Activated CD4-positive, alpha-beta T cell treated with anti-CD3 and anti-CD28 coated beads, Interleukin-2, amount 10 ng/mL, durations not matched to agents 7 days and 5 days (primary cell): ENCODE results near the gene REXO5. TPM values are rescaled to one million over a fixed set of nuclear protein-coding genes. Genes with fewer than 3 reads are reported as not detected.
"Not testable (repeated sequence)": the region's sequence is repeated elsewhere in the genome, so short reads cannot be mapped to it uniquely, and the experiment has no call there.

Source experiments
- CTCF ChIA-PET: fragments of 350-600 bp; sonication (Branson Sonifier 250); formaldehyde crosslinking; loops from one replicate; lab custom pipeline; 2021; ENCODE audit warnings: antibody characterized with exemption; lab: Charles Lee
- POLR2A ChIA-PET: fragments of 350-600 bp; sonication (Branson Sonifier 250); formaldehyde crosslinking; loops from one replicate; lab custom pipeline; 2021; ENCODE audit warnings: antibody characterized with exemption; lab: Charles Lee
- DNase-seq: peaks from one replicate; pipeline ENCODE4 v3.0.0-alpha.2; 2020
- H3K27ac Mint-ChIP-seq: one replicate; pipeline ENCODE4 v1.8.0; 2021; ENCODE audit warnings: mild to moderate bottlenecking, moderate library complexity, mixed read lengths
- H3K27me3 Mint-ChIP-seq: one replicate; pipeline ENCODE4 v1.8.0; 2021; ENCODE audit warnings: mixed read lengths
- H3K36me3 Mint-ChIP-seq: one replicate; pipeline ENCODE4 v1.8.0; 2021; ENCODE audit warnings: low read depth, mixed read lengths
- H3K4me1 Mint-ChIP-seq: one replicate; pipeline ENCODE4 v1.8.0; 2021; ENCODE audit warnings: mixed read lengths
- H3K4me3 Mint-ChIP-seq: one replicate; pipeline ENCODE4 v1.8.0; 2021; ENCODE audit warnings: mild to moderate bottlenecking, moderate library complexity, mixed read lengths
- H3K9me3 Mint-ChIP-seq: one replicate; pipeline ENCODE4 v1.8.0; 2021; ENCODE audit warnings: mixed read lengths
- total RNA-seq, 2 experiments: library from RNA; stranded (reverse); gene quantifications; one replicate each; pipeline ENCODE4 v1.2.3, GENCODE V29; 2021

The REXO5 gene
- 10 to 100 TPM in 1 of 2 experiments, 1 to 10 TPM in 1; 9.8 to 11.0 TPM for total RNA-seq

DNA sequence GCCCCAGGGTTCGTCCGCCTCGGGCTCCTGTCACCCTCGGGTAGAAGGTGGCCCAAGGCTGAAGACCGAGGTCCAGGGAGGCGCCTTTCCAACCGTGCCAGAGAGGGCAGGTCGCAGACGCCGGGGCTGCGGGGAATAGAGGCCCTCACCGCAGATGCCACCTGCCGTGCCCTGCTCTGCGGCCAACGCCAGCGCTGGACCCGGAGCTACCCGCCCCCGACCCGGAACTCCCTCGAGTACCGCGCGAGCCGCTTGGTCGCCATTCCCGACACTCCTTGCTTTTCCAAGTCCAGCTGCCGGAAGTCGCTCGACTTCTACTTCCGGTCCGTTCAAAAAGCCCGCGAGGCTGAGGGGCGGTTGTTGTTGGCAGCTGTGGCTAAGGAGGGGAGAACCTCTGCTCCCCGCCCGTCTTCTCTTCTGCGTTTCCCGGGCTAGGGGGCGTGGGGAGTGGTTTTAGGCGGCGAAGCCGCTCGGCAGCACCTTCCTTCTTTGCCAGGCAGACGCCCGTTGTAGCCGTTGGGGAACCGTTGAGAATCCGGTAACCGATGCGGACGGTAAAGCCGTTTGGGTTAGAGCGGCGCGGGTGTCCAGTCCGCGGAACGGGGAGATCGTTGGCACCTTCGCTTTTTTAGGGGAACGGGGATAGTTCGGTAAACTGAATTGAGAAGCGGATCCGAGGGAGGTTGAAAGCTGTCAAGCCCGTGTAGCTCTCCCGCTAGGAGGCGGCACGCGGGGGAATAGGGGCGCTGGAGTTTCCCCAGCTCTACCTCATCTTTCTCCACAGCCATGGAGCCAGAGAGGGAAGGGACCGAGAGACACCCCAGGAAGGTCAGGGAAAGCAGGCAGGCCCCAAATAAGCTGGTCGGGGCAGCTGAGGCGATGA lies at the start of gene REXO5, which contains the start of gene ERI2:
Gene REXO5, plus strand, starts transcription at position 360 of the 883 bp plus-strand sequence. Its CDS starts 427 bp downstream, at position 787.
Gene ERI2, minus strand, starts transcription at position 305 of the 883 bp plus-strand sequence. Its CDS starts 42 bp downstream, at position 263.
- Mint-ChIP-seq H3K4me1 (peaks cover 40% of the 10 kb centered on the region), H3K9me3 (no peaks in the 10 kb centered on the region), H3K27ac (peak within 1 kb of the TSS; percentile 94), H3K27me3 (no peaks in the 10 kb centered on the region), H3K36me3 (peaks cover 10% of the 10 kb centered on the region), H3K4me3 (peak within 1 kb of the TSS; percentile 96)
- CTCF ChIA-PET = interaction anchor here (1.0 to 1.5 kb wide), 7 partner anchors 8 to 66 kb away, joined by 3 to 5 read pairs (median 4); no protein-coding TSS in a partner anchor
- DNase-seq = peak; percentile 81
- POLR2A ChIA-PET = interaction anchor here (0.5 to 1.2 kb wide), 5 partner anchors 8 to 1422 kb away, joined by 3 to 6 read pairs (median 3); no protein-coding TSS in a partner anchor

GRCh38 chr16:20760346-20760745 lies 46.0 kb upstream of the REXO5 start:
- ChIA-PET POLR2A (no interaction called here), CTCF (no interaction called here)
- no peak for DNase-seq
- peaks cover 14% of the 10 kb centered on the region for H3K9me3 Mint-ChIP-seq
- H3K4me3 Mint-ChIP-seq = no peak overlapping the region
- H3K27me3 Mint-ChIP-seq = no peaks in the 10 kb centered on the region
- H3K36me3 Mint-ChIP-seq = peaks cover 12% of the 10 kb centered on the region
- peaks cover 28% of the 10 kb centered on the region for H3K4me1 Mint-ChIP-seq
- no peak overlapping the region for H3K27ac Mint-ChIP-seq

GRCh38 chr16:20761175-20761574 lies 45.2 kb upstream of the REXO5 start:
- H3K27ac Mint-ChIP-seq = no peak overlapping the region

DNA sequence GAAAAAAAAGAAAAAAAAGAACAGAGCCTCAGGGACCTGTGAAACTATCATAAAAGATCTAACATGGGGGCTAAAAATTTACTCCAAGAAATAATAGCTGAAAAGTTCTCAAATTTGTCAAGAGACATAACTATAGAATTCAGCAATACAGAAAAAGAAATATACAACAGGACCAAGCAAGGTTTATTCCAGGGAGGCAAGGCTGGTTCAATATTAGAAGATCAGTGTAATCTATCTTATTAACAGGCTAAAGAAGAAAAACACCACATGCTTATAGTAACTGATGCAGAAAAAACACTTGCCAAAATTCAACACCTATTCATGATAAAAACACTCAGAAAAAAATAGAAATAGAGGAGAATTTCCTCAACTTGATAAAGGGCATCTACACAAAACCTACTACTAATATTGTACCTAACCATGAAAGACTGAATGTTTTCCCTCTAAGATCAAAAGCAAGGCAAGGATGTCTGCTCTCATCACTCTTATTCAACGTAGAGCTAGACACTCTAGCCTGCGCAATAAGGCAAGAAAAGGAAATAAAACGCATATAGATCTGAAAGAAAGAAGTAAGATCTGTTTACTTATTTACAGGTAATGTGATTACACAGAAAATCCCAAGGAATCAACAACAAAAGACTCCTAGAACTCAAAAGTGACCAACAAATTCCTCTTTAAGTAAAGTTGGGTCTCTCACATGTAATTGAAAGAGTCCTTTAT lies 43.8 kb upstream of the REXO5 start:
- H3K4me3 Mint-ChIP-seq = peak overlapping the region; percentile 79
- ChIA-PET CTCF (no interaction called here), POLR2A (no interaction called here)
- H3K4me1 Mint-ChIP-seq = peaks cover 28% of the 10 kb centered on the region
- DNase-seq = no peak
- H3K36me3 Mint-ChIP-seq = peaks cover 12% of the 10 kb centered on the region
- H3K9me3 Mint-ChIP-seq = peaks cover 14% of the 10 kb centered on the region
- no peaks in the 10 kb centered on the region for H3K27me3 Mint-ChIP-seq
- H3K27ac Mint-ChIP-seq = peak overlapping the region; percentile 89

More at GRCh38 chr16:20761175-20761574, 45.2 kb upstream of the REXO5 start:
- no peak for DNase-seq
- H3K4me3 Mint-ChIP-seq = no peak overlapping the region
- POLR2A ChIA-PET = no interaction called here
- no peaks in the 10 kb centered on the region for H3K27me3 Mint-ChIP-seq
- peaks cover 14% of the 10 kb centered on the region for H3K9me3 Mint-ChIP-seq
- H3K36me3 Mint-ChIP-seq = peaks cover 12% of the 10 kb centered on the region
- peaks cover 28% of the 10 kb centered on the region for H3K4me1 Mint-ChIP-seq
- CTCF ChIA-PET = no interaction called here

GRCh38 chr16:20763461-20764232 lies 42.7 kb upstream of the REXO5 start, which contains the start of gene ACSM3:
TSS of gene ACSM3 (plus strand) at chr16:20764014. CDS start at chr16:20770035, 6,021 bp downstream.
- H3K4me3 Mint-ChIP-seq = peak within 1 kb of the TSS; percentile 79
- peak within 1 kb of the TSS; percentile 89 for H3K27ac Mint-ChIP-seq
- H3K27me3 Mint-ChIP-seq = no peaks in the 10 kb centered on the region
- CTCF ChIA-PET = interaction anchor here (1.8 kb wide), 1 partner anchor 22 kb away, joined by 7 read pairs; the partner anchor contains the start of gene THUMPD1
- POLR2A ChIA-PET = interaction anchor here (1.0 kb wide), 1 partner anchor 23 kb away, joined by 3 read pairs; no protein-coding TSS in a partner anchor
- H3K4me1 Mint-ChIP-seq = peaks cover 28% of the 10 kb centered on the region
- DNase-seq = peak; percentile 79
- peaks cover 12% of the 10 kb centered on the region for H3K36me3 Mint-ChIP-seq
- peaks cover 14% of the 10 kb centered on the region for H3K9me3 Mint-ChIP-seq

- H3K27ac Mint-ChIP-seq, POLR2A ChIA-PET, H3K27me3 Mint-ChIP-seq, H3K4me3 Mint-ChIP-seq, DNase-seq: not testable (repeated sequence)
- Mint-ChIP-seq H3K4me1 (peaks cover 28% of the 10 kb centered on the region), H3K36me3 (peaks cover 12% of the 10 kb centered on the region), H3K9me3 (peaks cover 14% of the 10 kb centered on the region)
- CTCF ChIA-PET = interaction anchor here (1.8 to 2.1 kb wide), 3 partner anchors 11 to 23 kb away, joined by 4 to 8 read pairs (median 7); partner anchors contain the start of gene THUMPD1
Observed at GRCh38 chr16:20764448-20764847, 41.9 kb upstream of the REXO5 start.

DNA sequence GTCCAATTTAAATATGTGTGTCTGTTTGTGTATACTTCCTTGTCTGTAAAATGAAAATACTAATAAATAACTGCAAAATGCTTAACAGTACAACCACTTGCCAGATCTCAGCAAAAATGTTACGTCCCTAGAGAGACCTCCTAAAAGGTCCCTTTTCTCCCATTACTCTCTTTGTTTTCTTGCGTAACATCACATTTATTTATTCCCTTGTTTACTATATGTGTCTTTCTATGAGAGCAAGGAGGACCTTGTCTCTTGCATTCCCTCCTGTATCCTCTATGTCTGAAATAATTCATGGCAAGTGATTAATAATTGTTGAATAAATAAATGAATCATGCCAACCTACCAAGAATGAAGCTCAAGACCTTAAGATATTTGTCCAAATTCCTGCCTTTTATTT lies 40.6 kb upstream of the REXO5 start:
- POLR2A ChIA-PET = no interaction called here
- Mint-ChIP-seq H3K27me3 (no peaks in the 10 kb centered on the region), H3K9me3 (peaks cover 11% of the 10 kb centered on the region), H3K4me1 (peaks cover 28% of the 10 kb centered on the region), H3K4me3 (no peak overlapping the region), H3K36me3 (peaks cover 12% of the 10 kb centered on the region), H3K27ac (no peak overlapping the region)
- CTCF ChIA-PET = interaction anchor here (1.8 to 2.1 kb wide), 2 partner anchors 10 to 12 kb away, joined by 4 to 8 read pairs; no protein-coding TSS in a partner anchor
- no peak for DNase-seq

DNA sequence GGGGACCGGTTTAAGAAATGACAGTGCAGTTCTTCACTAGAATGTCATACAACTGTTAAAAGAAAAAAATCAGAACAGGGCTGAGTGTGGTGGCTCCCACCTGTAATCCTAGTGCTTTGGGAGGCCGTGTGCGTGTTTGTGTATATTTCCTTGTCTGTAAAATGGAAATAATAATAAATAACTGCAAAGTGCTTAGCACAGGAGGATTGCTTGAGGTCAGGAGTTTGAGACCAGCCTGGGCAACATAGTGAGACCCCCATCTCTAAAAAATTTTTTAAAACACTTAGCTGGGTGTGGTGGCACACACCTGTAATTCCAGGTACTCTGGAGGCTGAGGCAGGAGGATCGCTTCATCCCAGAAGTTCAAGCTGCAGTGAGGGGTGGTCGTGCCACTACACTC lies 40.0 kb upstream of the REXO5 start:
- Mint-ChIP-seq H3K36me3 (peaks cover 12% of the 10 kb centered on the region), H3K27me3 (no peaks in the 10 kb centered on the region), H3K4me3 (no peak overlapping the region), H3K9me3 (peaks cover 11% of the 10 kb centered on the region), H3K4me1 (peaks cover 28% of the 10 kb centered on the region), H3K27ac (no peak overlapping the region)
- POLR2A ChIA-PET = no interaction called here
- CTCF ChIA-PET = interaction anchor here (2.1 kb wide), 1 partner anchor 9 kb away, joined by 8 read pairs; no protein-coding TSS in a partner anchor
- DNase-seq = no peak

GRCh38 chr16:20767577-20767976 lies 38.8 kb upstream of the REXO5 start:
- H3K4me1 Mint-ChIP-seq = peaks cover 23% of the 10 kb centered on the region
- no peaks in the 10 kb centered on the region for H3K27me3 Mint-ChIP-seq
- no peak for DNase-seq
- POLR2A ChIA-PET = no interaction called here
- H3K36me3 Mint-ChIP-seq = peaks cover 6% of the 10 kb centered on the region
- H3K4me3 Mint-ChIP-seq = no peak overlapping the region
- H3K27ac Mint-ChIP-seq = no peak overlapping the region
- CTCF ChIA-PET = no interaction called here
- H3K9me3 Mint-ChIP-seq = peaks cover 2% of the 10 kb centered on the region

GRCh38 chr16:20768121-20768520 lies 38.2 kb upstream of the REXO5 start:
- ChIA-PET POLR2A (no interaction called here), CTCF (no interaction called here)
- no peak overlapping the region for H3K4me3 Mint-ChIP-seq
- H3K36me3 Mint-ChIP-seq = peaks cover 3% of the 10 kb centered on the region
- no peak for DNase-seq
- peaks cover 18% of the 10 kb centered on the region for H3K4me1 Mint-ChIP-seq
- H3K27me3 Mint-ChIP-seq = no peaks in the 10 kb centered on the region
- no peaks in the 10 kb centered on the region for H3K9me3 Mint-ChIP-seq
- H3K27ac Mint-ChIP-seq = no peak overlapping the region

- peaks cover 11% of the 10 kb centered on the region for H3K4me1 Mint-ChIP-seq
- CTCF ChIA-PET = no interaction called here
- H3K27ac Mint-ChIP-seq = no peak overlapping the region
- H3K4me3 Mint-ChIP-seq = no peak overlapping the region
- POLR2A ChIA-PET = no interaction called here
- no peaks in the 10 kb centered on the region for H3K9me3 Mint-ChIP-seq
- no peaks in the 10 kb centered on the region for H3K36me3 Mint-ChIP-seq
- no peaks in the 10 kb centered on the region for H3K27me3 Mint-ChIP-seq
- no peak for DNase-seq
Observed at GRCh38 chr16:20768818-20769217, 37.5 kb upstream of the REXO5 start.

DNA sequence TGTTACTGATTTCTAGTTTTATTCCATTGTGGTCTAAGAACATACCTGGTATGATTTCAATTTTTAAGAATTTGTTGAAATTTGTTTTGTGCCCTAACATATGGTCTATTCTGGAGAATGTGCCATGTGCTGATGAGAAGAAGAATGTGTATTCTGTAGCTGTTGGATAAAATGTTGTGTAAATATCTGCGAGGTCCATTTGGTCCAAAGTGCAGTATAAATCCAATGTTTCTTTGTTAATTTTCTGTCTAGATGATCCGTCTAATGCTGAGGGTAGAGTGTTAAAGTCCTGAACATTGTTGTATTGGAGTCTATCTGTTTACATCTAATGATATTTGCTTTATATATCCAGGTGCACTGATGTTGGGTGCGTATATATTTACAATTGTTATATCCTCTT lies 32.6 kb upstream of the REXO5 start:
- Mint-ChIP-seq H3K4me3 (no peak overlapping the region), H3K4me1 (peaks cover 1% of the 10 kb centered on the region), H3K9me3 (no peaks in the 10 kb centered on the region), H3K36me3 (no peaks in the 10 kb centered on the region), H3K27me3 (no peaks in the 10 kb centered on the region), H3K27ac (no peak overlapping the region)
- CTCF ChIA-PET = interaction anchor here (0.7 to 1.5 kb wide), 2 partner anchors 14 kb away, joined by 4 to 5 read pairs; no protein-coding TSS in a partner anchor
- DNase-seq = no peak
- POLR2A ChIA-PET = no interaction called here
